HG03460 (cell line): ENCODE measurements around the gene PDE2A.

Source experiments
- ATAC-seq: cut with Tn5 transposase; IDR thresholded peaks from one replicate; pipeline ENCODE4 v1.9.1; 2021; ENCODE audit not compliant: unreplicated experiment

The PDE2A gene

GRCh38 chr11:72673943-72674828 is at the start of gene PDE2A:
Gene PDE2A, minus strand, starts transcription at chr11:72674422. Its CDS starts 215 bp downstream, at chr11:72674207.
- ATAC-seq, result no peak

- no peak for ATAC-seq
These were observed 49.3 kb upstream of the PDE2A start for GRCh38 chr11:72723508-72723907.

- peak; percentile 83 for ATAC-seq
These were observed 48.0 kb upstream of the PDE2A start for GRCh38 chr11:72722050-72722748.

- no peak for ATAC-seq
These were observed 47.4 kb upstream of the PDE2A start for GRCh38 chr11:72721689-72722049.

- no peak for ATAC-seq
These were observed 47.1 kb upstream of the PDE2A start for GRCh38 chr11:72721276-72721675.

- no peak for ATAC-seq
These were observed 46.6 kb upstream of the PDE2A start for GRCh38 chr11:72720784-72721183.

GRCh38 chr11:72720047-72720446 is 45.8 kb upstream of the PDE2A start:
- ATAC-seq, result no peak

- no peak for ATAC-seq
These were observed 45.3 kb upstream of the PDE2A start for GRCh38 chr11:72719551-72719950.

- ATAC-seq, result no peak
These were observed 44.9 kb upstream of the PDE2A start for GRCh38 chr11:72719144-72719543.

GRCh38 chr11:72718101-72718501 is 43.9 kb upstream of the PDE2A start:
- no peak for ATAC-seq

- ATAC-seq, result no peak
These were observed 42.7 kb upstream of the PDE2A start for GRCh38 chr11:72716788-72717435.

GRCh38 chr11:72716290-72716689 is 42.1 kb upstream of the PDE2A start:
- no peak for ATAC-seq

- ATAC-seq, result no peak
These were observed 38.6 kb upstream of the PDE2A start for GRCh38 chr11:72712841-72713240.

GRCh38 chr11:72712168-72712751 is 38.0 kb upstream of the PDE2A start:
- ATAC-seq, result no peak

GRCh38 chr11:72711141-72711540 is 36.9 kb upstream of the PDE2A start:
- no peak for ATAC-seq

GRCh38 chr11:72710278-72710677 is 36.1 kb upstream of the PDE2A start:
- no peak for ATAC-seq

GRCh38 chr11:72709478-72710238 is 35.4 kb upstream of the PDE2A start:
- no peak for ATAC-seq

GRCh38 chr11:72707032-72707431 is 32.8 kb upstream of the PDE2A start:
- ATAC-seq, result no peak

GRCh38 chr11:72706579-72706978 is 32.4 kb upstream of the PDE2A start:
- no peak for ATAC-seq

GRCh38 chr11:72705442-72706365 is 31.5 kb upstream of the PDE2A start:
- ATAC-seq, result no peak
